Fibroblast of villous mesenchyme (primary cell): ENCODE data around the gene EIF4E2. TPM values are rescaled to one million over a fixed set of nuclear protein-coding genes. Genes with fewer than 3 reads are reported as not detected.
A peak's percentile ranks its signal among the peaks of the same experiment; 100 is the strongest.

Source experiments
- DNase-seq: peaks from one replicate; pipeline ENCODE4 v3.0.0-alpha.2; 2010; ENCODE audit warnings: low read depth
- H3K4me3 ChIP-seq: 2 replicates; pipeline ENCODE4 v1.5.1; 2011; ENCODE audit warnings: low read depth, mild to moderate bottlenecking, low read length
- CTCF ChIP-seq: IDR thresholded peaks from 2 replicates; pipeline ENCODE4 v1.5.1; 2012; ENCODE audit warnings: low read depth, mild to moderate bottlenecking, low read length; ENCODE audit not compliant: insufficient read depth
- total RNA-seq: library from RNA; depleted of rRNA; stranded (reverse); fragments of >200 nt; gene quantifications from 2 replicates; pipeline ENCODE4 v1.2.3, GENCODE V29; 2012

Gene EIF4E2
- total RNA-seq, 1 donor: 74.7 TPM

GRCh38 chr2:232586943-232587505 is 36.5 kb downstream of the EIF4E2 start:
- DNase-seq: no peak
- TF ChIP-seq CTCF: no peak

GRCh38 chr2:232587512-232587911 is 37.0 kb downstream of the EIF4E2 start:
- H3K4me3 ChIP-seq: no peak overlapping the region
- DNase-seq: no peak
- TF ChIP-seq CTCF: no peak

More at GRCh38 chr2:232586943-232587505, 36.5 kb downstream of the EIF4E2 start:
- no peak overlapping the region for H3K4me3 ChIP-seq

GRCh38 chr2:232588031-232588430 is 37.5 kb downstream of the EIF4E2 start:
- DNase-seq: no peak
- no peak for TF ChIP-seq CTCF
- H3K4me3 ChIP-seq: no peak overlapping the region

GRCh38 chr2:232588680-232589585 is 38.4 kb downstream of the EIF4E2 start:
- DNase-seq: peak; percentile 39
- no peak overlapping the region for H3K4me3 ChIP-seq
- TF ChIP-seq CTCF: no peak

- no peak for TF ChIP-seq CTCF
- H3K4me3 ChIP-seq: no peak overlapping the region
- DNase-seq: peak; percentile 79
These were observed 42.4 kb downstream of the EIF4E2 start for GRCh38 chr2:232592772-232593395.

- no peak for DNase-seq
- H3K4me3 ChIP-seq: no peak overlapping the region
- TF ChIP-seq CTCF: no peak
These were observed 43.5 kb downstream of the EIF4E2 start for GRCh38 chr2:232593982-232594381.
